Subcutaneous adipose tissue (tissue), 4 donors: ENCODE results near the gene PHPT1. TPM values are rescaled to one million over a fixed set of nuclear protein-coding genes. Genes with fewer than 3 reads are reported as not detected.

Source experiments
- CTCF ChIP-seq: fragments of 450-650 bp; IDR thresholded peaks from one replicate; pipeline ENCODE4 v1.5.1; 2016; ENCODE audit warnings: low read depth, mild to moderate bottlenecking, control low read depth, antibody characterized with exemption, moderate library complexity
- total RNA-seq, 4 donors: library from RNA; depleted of rRNA; stranded (reverse); fragments of >200 nt; gene quantifications; one replicate each; pipeline ENCODE4 v1.1.0, GENCODE V29; 2016

PHPT1 gene
- total RNA-seq, 4 donors from 2014 or later, result 31.8 to 56.6 (median 45.7) TPM

GRCh38 chr9:136806067-136806466, 43.1 kb upstream of the PHPT1 start:
- no peak for TF ChIP-seq CTCF

DNA sequence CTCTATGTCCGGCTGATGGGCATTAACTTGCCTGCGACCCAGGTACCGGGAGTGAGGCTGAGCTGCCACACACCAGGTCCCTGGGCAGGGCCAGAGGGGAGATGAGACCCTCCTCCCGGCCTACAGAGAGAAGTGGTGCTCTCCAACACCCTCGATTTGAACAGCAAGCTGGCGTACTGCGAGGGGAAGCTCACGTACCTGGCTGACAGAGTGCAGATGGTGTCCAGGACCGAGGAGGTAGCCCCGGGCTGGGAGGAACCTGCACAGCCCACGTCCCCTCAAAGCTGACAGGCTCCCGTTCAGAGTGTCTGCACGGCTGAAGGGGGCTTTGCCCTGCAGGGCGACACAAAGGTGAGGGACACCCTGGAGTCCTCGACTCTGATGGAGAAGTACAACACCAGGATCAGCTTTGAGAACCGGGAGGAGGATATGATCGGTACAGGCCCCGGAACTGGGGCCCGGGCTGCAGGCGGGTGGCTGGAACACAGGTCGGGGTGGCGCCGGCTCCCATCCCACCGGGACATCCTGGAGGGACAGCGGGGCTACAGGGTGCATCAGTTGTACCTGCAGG, 42.5 kb upstream of the PHPT1 start:
- TF ChIP-seq CTCF, result no peak

GRCh38 chr9:136807281-136808074, 41.7 kb upstream of the PHPT1 start, which contains the start of gene RABL6:
Gene RABL6, plus strand, starts transcription at chr9:136807948. Its CDS starts 249 bp downstream, at chr9:136808197.
- TF ChIP-seq CTCF, result no peak

DNA sequence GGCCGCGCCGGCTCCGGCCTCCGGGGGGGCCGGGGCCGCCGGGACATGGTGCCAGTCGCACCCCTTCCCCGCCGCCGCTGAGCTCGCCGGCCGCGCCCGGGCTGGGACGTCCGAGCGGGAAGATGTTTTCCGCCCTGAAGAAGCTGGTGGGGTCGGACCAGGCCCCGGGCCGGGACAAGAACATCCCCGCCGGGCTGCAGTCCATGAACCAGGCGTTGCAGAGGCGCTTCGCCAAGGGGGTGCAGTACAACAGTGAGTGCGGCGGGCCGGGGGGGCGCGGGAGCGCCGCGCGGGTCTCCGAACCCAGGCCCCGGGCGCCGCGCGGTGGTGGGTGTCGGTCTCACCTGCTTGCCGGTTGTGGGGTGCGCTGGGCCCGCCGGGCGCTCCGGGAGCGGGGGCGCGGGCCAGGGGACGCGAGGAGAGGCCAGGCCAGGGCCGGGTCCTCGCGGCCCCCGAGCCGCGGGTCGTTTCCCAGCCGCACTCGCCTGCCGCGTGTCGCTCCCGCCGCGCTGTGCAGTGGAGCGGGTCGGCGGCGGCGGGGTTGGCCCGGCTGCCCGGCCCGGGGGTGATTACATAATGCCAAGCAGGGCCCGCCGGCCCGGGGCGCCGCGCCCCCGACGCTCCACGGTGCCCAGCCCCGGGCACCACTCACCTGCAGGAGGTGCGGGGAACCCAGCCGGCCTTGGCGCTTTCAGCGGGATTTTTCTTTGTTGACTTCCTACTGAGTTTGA, 41.0 kb upstream of the PHPT1 start:
- TF ChIP-seq CTCF, result no peak

DNA sequence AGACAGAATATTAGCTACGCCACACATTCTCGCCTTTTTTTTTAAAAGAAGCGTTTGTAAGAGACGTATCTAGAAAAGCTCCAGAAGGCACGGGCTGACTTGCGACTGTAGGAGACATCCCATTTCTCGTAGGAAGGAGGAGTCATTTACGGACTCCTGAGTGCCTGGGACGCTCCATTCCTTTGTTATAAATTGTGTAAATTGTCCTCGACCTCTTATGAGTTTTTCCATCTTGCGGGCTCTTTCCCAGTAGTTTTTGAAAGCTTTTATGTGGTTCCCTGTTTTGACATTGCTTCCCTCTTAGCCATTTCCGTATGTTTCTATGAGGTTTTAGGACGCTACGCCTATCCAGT, 40.4 kb upstream of the PHPT1 start:
- TF ChIP-seq CTCF, result no peak

DNA sequence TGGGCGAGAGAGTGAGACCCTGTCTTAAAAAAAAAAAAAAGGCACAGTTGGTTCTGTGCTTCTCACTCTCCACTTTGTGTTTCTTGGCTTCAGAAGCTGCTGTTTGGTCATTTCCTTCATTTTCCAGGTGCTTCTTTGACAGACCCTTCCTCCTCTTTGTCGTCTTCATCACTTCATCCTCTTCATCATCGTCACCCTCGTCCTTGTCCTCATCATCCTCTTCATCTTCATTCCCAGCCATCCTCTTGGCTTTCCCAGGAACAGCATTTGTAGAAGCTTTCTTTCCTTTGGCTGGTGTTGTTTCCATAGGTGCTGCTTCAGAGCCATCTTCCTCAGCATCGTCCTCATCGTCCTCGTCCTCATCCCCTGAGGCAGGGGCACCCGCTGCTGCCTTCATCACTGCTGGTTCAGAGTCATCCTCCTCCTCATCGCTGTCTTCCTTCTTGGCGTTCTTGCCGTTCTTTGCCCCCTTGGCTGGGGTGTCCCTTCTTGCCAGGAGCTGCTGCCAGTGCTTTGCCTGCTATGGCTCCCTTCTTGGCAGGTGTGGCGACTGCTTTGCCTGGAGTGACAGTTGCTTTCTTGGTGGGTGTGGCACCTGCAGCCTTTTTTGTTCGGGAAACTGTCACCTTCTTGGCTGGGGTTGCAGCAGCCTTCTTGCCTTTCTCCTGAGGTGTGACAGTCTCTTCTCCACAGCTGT, 34.3 kb upstream of the PHPT1 start:
- no peak for TF ChIP-seq CTCF

DNA sequence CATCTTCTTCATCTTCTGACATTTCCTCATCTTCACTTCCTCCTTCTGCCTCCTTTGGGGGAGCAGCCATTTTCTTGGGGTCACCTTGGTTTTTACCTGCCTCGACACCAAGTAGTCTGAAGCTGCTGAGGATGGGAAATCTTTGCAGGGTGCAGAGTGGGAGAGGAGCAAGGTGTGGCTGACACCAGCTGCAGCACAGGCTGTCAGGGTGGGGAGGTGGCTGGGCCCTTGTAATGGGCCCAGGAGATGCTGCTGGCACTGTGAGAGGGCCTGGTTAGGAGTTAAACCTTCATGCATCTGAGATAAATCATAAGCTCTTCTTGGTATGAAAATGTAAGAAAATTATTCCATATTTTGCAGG, 33.8 kb upstream of the PHPT1 start:
- TF ChIP-seq CTCF, result no peak
